Activated CD4-positive, CD25-positive, alpha-beta regulatory T cell treated with anti-CD3 and anti-CD28 coated beads, Interleukin-2, amount 50 U/mL, for 16 hours (primary cell): Measurements from ENCODE around the gene TRABD2B.

Experiments used
- DNase-seq: peaks from one replicate; pipeline ENCODE4 v3.0.0-alpha.2; 2020; ENCODE audit warnings: low read depth, low spot score

The TRABD2B gene

DNA sequence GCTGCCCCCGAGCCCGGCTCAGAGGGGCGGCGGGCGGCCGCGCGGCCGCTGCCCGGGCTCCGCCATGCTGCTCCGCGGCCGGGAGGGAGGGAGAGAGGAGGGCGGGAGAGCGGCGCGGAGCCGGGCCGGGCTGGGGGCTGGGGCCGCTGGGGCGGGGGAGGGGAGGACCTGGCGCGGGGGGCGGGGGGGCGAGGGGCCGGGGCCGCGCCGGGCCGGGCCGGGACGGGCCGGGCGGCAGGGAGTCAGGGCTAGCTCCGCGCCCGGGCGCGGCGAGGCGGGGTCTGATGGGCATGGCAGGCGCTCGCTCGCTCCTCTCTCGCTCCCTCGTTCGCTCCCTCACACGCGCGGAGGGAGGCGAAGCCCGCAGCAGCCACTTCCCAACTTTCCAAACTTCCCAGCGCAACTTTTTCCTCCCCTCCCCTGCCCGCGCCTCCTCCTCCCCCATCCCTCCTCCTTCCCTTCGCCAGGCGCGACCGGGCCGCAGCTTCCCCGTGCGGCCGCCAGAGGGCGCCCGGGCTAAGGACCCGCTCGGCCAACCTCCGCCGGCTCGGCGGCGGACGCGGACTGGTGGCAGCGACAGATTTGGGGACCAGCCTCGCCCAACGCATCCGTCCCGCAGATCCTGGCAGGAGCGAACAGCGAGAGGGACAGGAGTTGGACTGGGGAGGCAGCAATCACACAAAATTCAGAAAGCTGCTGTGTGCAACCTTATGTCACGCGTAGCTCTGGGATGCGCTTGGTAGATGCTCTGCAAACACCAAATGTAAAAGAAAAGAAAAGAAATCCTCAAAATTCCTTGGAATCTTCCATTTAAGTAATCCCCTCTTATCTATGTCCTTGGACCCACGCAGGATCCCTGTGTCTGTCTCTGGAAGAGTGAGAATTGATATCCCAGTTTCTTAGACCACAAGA is at the start of gene TRABD2B:
Gene TRABD2B, minus strand, starts transcription at position 97 of the 912 bp plus-strand sequence.
- DNase-seq: peak; percentile 31

DNA sequence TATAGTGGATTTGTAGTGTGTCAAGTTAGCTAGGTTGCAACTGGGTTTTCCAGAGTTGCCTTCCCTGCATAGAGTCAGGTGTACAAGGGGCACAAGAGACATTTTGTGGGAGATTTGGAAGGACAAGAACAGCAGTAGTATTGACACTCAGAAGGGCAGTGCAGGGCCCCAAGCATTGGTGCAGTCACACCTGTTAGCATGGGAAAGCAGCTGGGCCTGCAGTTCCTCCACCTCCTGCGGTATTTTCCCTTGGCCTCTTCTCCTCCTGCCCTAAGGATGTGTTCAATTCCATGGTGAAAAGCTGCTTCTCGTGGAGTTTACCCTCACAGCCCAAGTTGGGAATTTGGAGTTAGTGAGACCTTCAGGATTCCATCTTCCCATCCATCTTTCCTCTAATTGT is 47.1 kb upstream of the TRABD2B start:
- DNase-seq: no peak

DNA sequence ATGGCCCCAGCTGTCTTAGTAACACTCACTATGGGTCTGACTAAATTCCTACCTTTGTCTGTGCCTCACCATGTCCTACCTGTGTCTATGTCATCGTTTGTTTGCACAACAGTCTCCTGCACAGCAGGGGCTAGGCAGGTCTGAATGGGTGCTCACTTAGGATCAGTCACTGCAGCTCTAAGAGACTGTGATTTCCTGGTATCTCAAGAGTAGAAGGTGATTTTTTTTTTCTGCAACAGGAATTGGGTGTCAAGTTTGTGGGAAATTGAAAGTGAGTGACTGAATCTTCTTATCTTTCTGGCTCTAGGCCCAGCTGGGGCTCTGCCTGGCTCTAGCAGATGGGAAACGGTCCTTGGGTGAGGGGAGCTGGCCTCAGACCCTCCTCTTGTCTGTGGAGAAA is 46.4 kb upstream of the TRABD2B start:
- DNase-seq: no peak

DNA sequence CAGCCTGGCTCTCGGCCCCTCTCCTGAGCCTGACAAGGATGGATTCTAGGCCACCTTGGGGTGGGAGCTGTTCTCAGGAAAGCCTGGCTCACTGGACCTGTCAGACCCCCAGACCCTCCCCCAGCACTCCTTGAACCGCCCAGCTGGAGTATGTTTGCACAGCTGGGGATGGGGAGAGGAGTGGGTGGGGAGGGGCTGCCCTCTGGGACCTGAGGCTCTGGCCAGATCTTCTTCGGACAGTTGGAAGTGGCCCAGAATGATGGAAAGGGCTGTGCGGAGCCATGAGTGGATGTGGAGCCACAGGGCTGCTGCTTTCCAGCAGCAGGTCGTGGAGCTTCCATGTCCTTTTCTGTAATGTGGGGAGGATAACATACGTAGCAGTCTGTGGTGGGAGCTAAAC is 43.0 kb upstream of the TRABD2B start:
- no peak for DNase-seq

DNA sequence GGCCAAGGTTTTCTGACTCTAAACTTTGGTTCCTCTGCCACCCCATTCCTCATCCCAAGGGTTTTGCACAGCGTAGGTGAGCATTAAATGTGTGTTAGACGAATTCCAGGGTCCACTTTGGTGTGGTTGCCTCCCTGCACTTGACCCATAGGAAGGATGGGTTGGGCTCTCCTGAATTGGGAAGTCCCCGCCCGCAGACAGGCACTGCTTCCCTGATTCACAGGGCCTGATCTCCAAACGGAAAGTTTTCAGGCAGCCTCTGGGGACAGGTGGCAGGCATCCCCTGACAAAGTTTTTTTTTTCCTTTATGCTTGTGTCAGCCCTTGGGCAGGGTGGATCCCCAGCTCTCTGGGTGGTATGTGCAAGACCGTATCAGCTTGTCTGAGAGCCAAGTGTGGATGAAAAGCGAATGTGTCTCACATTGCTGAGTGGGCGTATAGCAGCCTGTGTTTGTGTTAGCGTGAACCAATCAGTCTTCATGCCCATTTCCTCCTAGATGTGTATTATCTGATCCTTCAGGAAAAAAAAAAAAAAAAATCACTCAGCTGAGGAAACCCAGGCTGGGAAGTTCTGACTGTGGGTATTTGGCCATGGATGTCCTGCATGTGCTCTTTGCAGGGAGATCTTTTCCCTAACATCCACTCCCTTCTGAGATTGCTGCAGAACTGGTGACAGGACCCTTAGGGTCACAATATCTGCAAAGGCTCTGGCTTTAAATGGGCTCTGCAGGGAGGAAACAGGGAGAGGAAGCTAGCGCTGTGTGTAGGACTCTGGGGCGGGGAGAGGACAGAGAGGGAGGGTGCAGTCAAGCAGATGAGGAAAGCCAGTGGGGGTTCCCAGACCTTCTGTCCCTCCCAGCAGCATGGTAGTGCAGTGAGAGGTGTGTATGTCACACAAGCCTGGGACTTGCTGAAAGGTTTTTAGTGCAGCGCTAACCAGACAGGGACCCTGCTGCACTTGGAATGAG is 42.2 kb upstream of the TRABD2B start:
- no peak for DNase-seq

DNA sequence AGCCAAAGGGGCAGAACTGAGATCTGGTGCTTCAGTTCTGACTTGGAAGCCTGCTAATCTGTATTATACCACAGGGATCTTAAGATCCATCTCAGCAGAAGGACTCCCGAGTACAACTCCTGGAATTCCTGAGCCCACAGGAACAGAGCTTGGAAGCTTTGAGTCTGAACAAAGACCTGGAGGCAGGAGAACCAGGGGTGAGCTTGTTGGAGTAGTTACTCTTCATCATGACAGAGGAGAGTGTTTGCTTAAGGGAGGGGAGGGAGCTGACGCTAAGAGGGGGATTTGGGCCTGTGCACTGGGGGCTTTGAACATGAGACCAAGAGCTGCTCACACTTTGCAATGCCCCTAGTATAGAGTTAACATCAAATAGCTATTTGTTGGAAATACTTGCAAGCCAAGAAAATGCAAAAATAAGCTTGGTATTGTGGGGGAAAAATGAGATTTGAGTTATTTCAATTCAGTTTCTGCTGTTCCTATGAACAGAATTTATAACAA is 41.1 kb upstream of the TRABD2B start:
- no peak for DNase-seq

DNA sequence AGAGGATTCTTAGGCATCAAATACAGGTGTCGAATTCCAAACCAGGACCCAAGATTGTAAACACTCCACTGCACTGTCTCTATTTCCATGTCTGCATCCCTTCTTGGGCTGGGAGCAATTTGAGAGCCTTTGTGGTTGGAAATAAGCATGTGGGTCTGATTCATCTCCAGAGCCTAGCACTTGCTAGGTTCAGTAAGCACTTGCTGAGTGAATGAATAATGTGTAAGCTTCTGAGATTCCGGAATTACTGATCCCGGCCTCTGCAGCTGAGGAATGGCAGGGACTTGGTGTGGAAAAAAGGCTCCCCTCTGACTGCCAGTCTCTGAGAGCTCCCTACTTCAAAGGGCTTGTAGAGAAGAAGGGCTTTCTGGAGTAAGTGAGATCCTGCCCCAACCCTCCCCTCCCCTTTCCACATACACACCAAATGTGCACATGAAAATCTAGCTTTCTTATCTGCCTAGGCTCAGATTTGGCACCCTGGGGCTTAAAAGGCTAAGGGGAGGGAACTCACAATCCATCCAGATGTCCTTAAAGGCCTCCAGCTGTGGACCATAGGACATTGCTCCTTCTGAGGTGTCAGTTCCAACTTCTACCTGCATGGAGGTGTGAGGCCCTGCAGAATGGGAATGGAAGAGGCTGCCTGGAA is 39.6 kb upstream of the TRABD2B start:
- no peak for DNase-seq

DNA sequence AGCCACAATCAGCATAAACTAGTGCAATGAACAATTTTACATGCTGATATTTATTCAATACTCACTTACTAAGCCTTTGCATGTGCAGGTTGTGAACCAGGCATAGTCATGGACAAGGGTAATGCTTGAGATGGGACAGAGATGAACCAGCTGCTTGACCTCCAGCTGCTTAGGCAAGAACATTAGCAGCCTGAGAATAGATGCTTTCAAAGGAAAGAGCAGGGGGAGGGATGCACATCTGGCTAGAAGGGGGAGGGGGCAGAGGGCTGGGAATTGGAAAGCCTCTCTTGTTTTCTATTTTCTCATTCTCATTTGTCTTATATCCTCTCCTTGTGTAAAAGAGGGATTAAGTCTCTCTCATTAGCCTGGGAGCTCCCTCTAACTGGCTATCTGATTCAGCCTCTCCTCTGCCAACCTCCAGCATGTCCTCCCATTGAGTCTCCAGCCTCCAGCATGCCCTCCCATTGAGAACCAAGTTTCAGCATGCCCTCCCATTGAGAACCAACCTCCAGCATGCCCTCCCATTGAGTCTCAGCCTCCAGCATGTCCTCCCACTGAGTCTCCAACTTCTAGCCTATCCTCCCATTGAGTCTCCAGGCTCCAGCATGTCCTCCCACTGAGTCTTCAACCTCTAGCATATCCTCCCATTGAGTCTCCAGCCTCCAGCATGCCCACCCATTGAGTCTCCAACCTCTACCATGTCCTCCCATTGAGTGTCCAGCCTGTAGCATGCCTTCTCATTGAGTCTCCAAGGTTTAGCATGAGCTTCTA is 38.4 kb upstream of the TRABD2B start:
- DNase-seq: no peak

DNA sequence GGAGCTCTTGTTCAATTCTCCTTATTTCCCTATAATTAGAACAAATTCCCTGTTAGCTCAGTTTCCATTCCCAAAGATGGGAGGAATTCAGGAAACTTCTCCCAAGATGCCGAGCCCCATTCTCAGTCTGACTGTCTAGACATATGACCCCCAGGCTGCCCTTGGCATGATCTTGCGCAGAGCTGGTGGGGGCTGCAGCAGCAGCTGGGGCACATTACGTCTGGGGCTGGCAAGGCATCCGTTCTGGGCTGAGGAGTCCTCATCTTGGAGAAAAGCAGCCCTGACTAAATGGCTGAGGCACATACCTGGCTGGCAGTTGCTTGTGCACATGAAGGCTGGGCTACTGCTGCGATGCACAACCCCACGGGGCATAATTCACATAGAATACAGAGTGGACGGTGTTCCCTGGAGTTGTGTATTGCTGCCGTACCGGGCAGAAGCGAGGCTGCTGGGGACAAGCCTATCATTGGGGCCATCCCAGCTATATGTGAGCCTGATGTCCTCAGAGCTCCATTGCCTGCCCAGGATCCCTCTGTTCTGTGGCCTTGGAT is 36.4 kb upstream of the TRABD2B start:
- no peak for DNase-seq

DNA sequence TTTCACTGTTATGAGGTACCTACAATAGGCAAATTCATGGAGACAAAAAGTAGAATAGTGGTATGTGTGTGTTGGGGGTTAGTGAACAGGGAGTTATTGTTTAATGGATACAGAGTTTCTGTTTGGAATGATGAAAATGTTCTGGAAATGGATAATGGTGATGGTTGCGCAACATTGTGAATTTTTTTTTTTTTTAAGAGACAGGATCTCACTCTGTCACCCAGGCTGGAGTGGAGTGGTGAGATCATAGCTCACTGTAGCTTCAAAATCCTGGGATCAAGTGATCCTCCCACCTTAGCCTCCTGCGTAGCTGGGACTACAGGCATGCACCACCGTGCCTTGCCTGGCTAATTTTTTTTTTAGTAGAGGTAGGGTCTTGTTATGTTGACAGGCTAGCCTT is 34.5 kb upstream of the TRABD2B start:
- DNase-seq: no peak

DNA sequence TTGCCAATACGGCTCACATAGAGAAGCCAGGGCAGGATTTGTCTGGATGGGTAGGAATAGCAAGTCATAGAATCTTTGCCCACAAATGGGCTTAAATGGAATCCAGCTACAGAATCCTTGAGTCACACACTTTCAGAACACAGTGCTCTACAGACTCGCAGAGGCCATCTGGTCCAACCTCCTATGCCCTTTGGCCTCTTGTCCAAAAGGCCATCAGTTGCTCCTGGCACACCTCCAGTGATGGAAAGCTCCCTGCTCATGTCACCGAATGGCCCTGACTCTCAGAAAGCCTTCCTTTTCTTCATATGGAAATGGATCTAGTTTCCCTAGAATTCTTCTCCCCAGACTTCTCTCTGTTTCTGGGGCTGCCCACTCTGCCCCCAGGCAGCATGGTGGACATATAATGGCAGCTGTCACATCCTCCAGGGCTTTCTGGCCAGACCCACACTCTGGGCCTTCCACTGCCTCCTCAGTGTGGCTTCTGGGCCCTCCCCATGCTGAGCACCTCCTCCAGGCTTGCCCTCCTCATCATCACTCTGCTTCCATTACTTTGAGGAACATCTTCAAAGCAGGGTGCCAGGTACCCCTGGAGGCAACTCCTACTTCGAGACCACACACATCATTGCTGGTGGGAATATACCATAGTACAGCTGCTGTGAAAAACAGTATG is 33.6 kb upstream of the TRABD2B start:
- no peak for DNase-seq

DNA sequence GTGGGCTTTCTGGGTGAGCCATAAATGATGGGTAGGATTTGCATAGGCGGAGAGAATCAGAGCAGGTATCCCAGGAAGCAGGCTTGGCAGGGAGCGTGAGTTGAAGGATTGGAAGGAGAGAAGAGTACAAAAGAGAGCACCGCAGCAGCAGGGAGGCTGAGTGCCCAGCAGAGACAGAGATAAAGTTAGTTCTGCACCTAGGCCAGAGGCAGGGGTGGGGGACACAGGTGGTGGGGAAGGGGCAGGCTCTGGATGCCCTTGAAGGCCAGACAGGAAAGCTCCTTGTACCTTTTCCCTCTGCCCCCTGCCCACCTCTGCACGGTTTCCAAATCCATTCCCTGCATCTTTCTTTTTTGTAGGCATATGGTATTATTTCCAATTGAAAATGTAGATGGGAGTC is 33.0 kb upstream of the TRABD2B start:
- no peak for DNase-seq

DNA sequence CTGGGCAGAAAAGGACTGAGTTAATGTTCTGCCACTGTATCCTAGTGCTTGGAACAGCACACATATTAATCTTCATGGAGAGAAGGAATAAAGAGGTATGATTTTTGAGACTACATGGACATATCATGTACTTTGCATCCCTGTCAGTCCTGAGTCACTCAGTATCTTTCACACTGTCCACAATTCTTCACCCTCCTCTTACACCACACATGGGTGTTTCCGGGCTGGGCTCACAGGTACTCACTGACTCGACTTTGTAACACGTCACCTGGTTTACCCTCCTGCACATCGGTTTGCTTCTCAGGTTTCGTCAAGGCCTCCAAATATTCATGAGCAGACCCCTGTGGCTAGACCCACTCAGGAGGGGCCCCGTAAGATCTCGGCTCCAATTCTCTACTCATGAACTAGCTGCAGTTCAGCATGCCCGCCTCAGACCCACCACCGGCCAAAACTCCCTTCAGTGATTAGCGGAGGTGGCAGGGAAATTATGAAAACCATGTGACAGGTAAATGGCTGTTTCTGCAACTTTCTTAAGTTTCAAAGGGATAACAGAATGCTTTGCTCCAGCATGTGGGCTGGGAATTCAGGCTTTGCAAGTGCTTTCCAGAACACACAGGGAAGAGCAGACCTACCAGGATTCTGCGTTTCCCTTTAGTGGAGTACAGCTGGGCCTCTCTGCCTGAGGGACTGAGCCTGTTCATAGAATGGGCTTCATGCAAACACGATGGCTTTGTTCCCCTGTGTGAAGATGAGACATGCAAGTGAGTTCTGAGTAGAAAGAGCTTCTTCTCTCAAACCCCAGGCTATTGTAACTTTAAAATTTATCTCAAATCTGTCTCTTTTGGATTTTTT is 31.3 kb upstream of the TRABD2B start:
- no peak for DNase-seq

DNA sequence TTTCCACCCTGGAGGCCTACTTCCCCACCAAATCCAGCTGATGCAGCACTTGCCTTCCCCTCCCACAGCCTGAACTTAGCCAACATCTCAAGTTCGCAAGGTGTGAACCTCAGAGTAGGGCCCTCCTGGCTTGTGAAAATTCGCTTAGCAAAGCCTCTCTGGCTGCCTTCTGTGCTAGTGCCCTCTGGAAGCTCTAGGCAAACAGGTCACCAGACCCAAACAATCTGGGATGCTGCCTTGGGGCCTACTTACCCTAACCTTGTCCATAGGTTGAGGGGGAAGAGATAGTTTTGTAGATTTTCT is 30.3 kb upstream of the TRABD2B start:
- no peak for DNase-seq

DNA sequence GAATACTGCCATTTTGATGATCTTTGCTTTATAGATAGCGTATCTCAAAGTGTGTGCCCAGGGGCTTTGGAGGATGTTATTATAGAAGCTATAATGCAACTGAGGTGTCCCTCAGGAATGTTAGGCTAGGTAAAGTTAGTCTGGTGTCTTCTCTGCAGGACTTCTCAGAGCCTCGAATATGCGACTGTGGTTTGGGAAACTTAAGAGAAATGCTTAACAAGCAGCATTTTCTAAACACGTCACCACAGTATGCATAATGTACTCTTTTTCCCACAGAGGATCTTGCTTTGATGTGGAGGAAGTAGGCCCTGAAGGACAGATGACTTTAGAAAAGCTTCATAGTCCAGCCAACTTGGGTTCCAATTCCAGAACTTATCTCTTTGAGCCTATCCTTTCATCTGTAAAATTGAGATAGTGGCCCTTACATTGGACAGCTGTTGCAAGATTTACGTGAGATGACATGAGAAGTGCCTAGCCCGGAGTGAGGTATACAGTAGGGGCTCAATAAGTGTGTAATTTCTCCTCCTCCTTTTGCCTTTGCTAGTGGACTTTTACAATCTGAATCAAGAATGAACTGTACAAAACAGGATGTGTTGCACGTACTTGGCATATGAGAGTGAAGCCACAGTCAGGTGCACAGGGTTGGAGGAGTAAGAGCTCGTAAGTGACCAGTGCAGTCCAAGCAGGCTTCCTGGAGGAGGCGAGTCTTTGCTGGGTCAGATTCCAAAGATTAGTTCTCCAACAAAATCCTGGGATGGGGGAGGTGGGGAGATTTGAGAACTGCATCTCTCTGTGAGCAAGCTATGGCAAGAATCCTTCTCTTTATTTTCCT is 29.7 kb upstream of the TRABD2B start:
- DNase-seq: no peak

DNA sequence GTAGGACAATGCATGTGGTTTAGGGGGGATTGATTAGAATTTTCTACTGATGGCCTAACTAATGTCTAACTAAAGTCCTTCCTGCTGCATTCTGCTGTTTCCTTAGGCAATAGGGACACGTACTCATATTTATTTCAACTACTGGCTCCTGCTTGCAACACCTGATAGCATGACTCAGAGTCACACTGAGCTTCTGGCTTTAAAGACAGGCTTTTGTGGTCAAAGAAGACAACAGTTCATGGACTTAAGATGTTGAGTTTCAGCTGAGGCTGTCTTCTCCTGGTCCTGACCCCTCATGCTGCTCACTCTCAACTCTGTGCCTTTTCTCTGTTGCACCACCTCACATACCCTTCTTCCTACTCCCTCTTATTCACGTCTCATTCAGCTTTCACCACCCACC is 29.1 kb upstream of the TRABD2B start:
- no peak for DNase-seq

DNA sequence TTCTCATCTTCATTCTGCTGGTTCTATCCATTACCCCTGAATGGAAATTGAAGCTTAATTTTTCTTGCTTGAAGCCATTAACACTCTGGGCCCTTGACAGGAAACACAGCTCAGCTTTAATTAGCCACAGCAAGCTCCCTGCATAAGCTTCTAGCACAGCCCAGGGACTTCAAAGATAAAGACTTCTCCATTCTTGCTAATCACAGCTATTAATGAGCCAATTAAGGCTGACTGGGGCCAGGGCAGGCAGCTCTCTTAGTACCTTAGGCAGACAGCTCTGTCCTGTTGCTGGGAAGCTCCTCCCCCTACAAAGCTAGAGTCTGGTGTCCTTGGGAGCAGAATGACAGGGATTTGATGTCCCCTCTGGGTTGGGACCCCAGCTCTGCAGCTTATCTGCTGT is 27.9 kb upstream of the TRABD2B start:
- no peak for DNase-seq

DNA sequence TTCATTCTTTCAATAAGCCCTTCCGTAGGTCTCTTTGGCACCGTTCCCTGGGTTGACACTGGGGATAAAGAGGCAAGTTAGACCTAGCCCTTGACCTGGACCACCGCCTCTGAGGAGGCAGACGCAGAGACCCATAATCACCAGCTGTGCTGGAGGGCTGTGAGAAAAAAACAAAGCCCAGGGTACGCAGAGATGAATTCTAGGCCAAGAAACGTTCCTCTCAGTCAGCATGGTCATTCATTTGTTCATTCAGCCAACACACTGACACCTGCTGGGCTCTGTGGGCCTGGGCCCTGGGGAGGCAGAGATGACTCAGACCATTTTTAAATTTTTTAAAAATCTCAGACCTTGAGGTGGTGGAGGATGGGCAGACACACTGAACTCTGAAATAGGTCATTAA is 26.3 kb upstream of the TRABD2B start:
- no peak for DNase-seq

DNA sequence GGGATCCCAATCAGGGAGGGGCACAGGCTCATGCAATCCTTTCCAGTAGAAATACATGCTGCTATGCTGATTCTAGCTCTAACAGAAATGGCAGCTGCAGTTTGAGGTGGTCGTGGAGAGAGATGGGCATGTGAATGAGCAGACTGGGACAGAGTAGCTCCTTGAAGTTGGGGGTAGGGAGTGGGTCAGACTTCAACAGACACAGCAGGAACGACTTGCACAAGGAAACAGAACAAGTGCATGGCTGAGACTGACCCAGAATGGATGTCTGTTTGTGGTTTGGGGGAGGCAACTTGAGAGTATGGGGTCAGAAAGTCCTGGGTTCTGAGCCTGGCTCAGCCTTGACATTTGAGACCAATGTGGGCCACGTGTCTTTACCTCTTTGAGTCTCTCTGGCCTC is 25.1 kb upstream of the TRABD2B start:
- DNase-seq: no peak
